Mesendoderm (in vitro differentiated cells): ENCODE results near the gene SMIM20.
A peak's percentile ranks its signal among the peaks of the same experiment; 100 is the strongest.

Experiments used
- DNase-seq: peaks from one replicate; pipeline ENCODE4 v3.0.0; 2013
- H2AK5ac ChIP-seq: 2 replicates; pipeline ENCODE4 v1.6.1; 2013; ENCODE audit warnings: low read length, inconsistent platforms
- H2BK120ac ChIP-seq: 2 replicates; pipeline ENCODE4 v1.6.1; 2013; ENCODE audit warnings: low read depth, mild to moderate bottlenecking, low read length, moderate library complexity, mixed read lengths
- H2BK15ac ChIP-seq: replicated peaks from 2 replicates; pipeline ENCODE4 v1.6.1; 2013; ENCODE audit warnings: low read depth, mild to moderate bottlenecking, moderate library complexity
- H2BK5ac ChIP-seq: 2 replicates; pipeline ENCODE4 v1.6.1; 2013; ENCODE audit warnings: low read length, inconsistent platforms
- H3K18ac ChIP-seq: 2 replicates; pipeline ENCODE4 v1.6.1; 2013; ENCODE audit warnings: mild to moderate bottlenecking, low read length, mixed read lengths
- H3K23ac ChIP-seq: one replicate; pipeline ENCODE4 v1.6.1; 2013; ENCODE audit warnings: low read length
- H3K27ac ChIP-seq: 2 replicates; pipeline ENCODE4 v1.5.1; 2013; ENCODE audit warnings: low read depth, mild to moderate bottlenecking, inconsistent platforms, low read length, moderate library complexity
- H3K27me3 ChIP-seq: 2 replicates; pipeline ENCODE4 v1.6.1; 2013; ENCODE audit warnings: low read length, control low read depth, mild to moderate bottlenecking, inconsistent platforms; ENCODE audit not compliant: insufficient read depth, poor library complexity
- H3K36me3 ChIP-seq: 2 replicates; pipeline ENCODE4 v1.6.1; 2013; ENCODE audit warnings: low read length, inconsistent platforms; ENCODE audit not compliant: control insufficient read depth, insufficient read depth
- H3K4ac ChIP-seq: one replicate; pipeline ENCODE4 v1.6.1; 2013; ENCODE audit warnings: low read depth, mild to moderate bottlenecking, low read length, moderate library complexity
- H3K4me1 ChIP-seq: 2 replicates; pipeline ENCODE4 v1.6.1; 2013; ENCODE audit warnings: low read depth, low read length, inconsistent platforms; ENCODE audit not compliant: control insufficient read depth
- H3K4me2 ChIP-seq: 2 replicates; pipeline ENCODE4 v1.6.1; 2013; ENCODE audit warnings: low read length
- H3K4me3 ChIP-seq: 2 replicates; pipeline ENCODE4 v1.5.1; 2013; ENCODE audit warnings: mild to moderate bottlenecking, low read length
- H3K56ac ChIP-seq: one replicate; pipeline ENCODE4 v1.6.1; 2013; ENCODE audit warnings: low read length
- H3K79me1 ChIP-seq: 2 replicates; pipeline ENCODE4 v1.6.1; 2013; ENCODE audit warnings: low read length, inconsistent platforms
- H3K79me2 ChIP-seq: 2 replicates; pipeline ENCODE4 v1.6.1; 2013; ENCODE audit warnings: mild to moderate bottlenecking, low read length; ENCODE audit not compliant: control insufficient read depth, insufficient read depth
- H3K9ac ChIP-seq: 2 replicates; pipeline ENCODE4 v1.6.1; 2013; ENCODE audit warnings: low read length, inconsistent platforms
- H4K5ac ChIP-seq: one replicate; pipeline ENCODE4 v1.6.1; 2013; ENCODE audit warnings: low read length
- H4K8ac ChIP-seq: one replicate; pipeline ENCODE4 v1.6.1; 2013; ENCODE audit warnings: low read depth, mild to moderate bottlenecking, control low read depth, low read length, moderate library complexity
- WGBS: extraction: QIAGEN DNeasy Blood & Tissue Kit; methylation state at CpG from one replicate; pipeline ENCODE4 v1.1.7; 2013; ENCODE audit warnings: low lambda C conversion rate, missing lambda C conversion rate; ENCODE audit not compliant: insufficient coverage; ENCODE audit errors: extremely low coverage; 5-methylcytosine and 5-hydroxymethylcytosine counted together

The SMIM20 gene

GRCh38 chr4:25939330-25939729 is 25.3 kb downstream of the SMIM20 start:
- DNase-seq = no peak
- H3K27me3 ChIP-seq = no peaks in the 10 kb centered on the region
- no peak overlapping the region for H3K18ac ChIP-seq
- H4K8ac ChIP-seq = no peak overlapping the region
- no peak overlapping the region for H2BK120ac ChIP-seq
- no peak overlapping the region for H2BK15ac ChIP-seq
- H3K23ac ChIP-seq = no peak overlapping the region
- no peaks in the 10 kb centered on the region for H3K79me2 ChIP-seq
- no peak overlapping the region for H2BK5ac ChIP-seq
- no peak overlapping the region for H2AK5ac ChIP-seq
- no peaks in the 10 kb centered on the region for H3K4me1 ChIP-seq
- H3K36me3 ChIP-seq = no peaks in the 10 kb centered on the region
- WGBS = no CpG with 5 or more reads among the region's 4 CpGs
- no peak overlapping the region for H3K56ac ChIP-seq
- H3K27ac ChIP-seq = no peak overlapping the region
- H4K5ac ChIP-seq = no peak overlapping the region
- H3K4ac ChIP-seq = no peak overlapping the region
- no peak overlapping the region for H3K4me3 ChIP-seq
- H3K9ac ChIP-seq = no peak overlapping the region
- no peak overlapping the region for H3K4me2 ChIP-seq
- H3K79me1 ChIP-seq = no peaks in the 10 kb centered on the region

- Histone ChIP-seq H3K23ac (no peak overlapping the region), H2AK5ac (no peak overlapping the region), H3K79me1 (no peaks in the 10 kb centered on the region), H3K4me1 (no peaks in the 10 kb centered on the region), H4K5ac (peak overlapping the region; percentile 66), H3K4me2 (no peak overlapping the region), H3K27me3 (no peaks in the 10 kb centered on the region), H3K4me3 (no peak overlapping the region), H3K9ac (no peak overlapping the region), H3K56ac (no peak overlapping the region), H2BK5ac (no peak overlapping the region), H2BK120ac (no peak overlapping the region), H3K27ac (no peak overlapping the region), H2BK15ac (no peak overlapping the region), H3K18ac (no peak overlapping the region), H4K8ac (no peak overlapping the region), H3K79me2 (no peaks in the 10 kb centered on the region), H3K4ac (no peak overlapping the region), H3K36me3 (no peaks in the 10 kb centered on the region)
- no peak for DNase-seq
- no CpG with 5 or more reads among the region's 3 CpGs for WGBS
Measured at GRCh38 chr4:25941457-25942221, 27.6 kb downstream of the SMIM20 start.

- no peak overlapping the region for H4K5ac ChIP-seq
- no peak overlapping the region for H3K27ac ChIP-seq
- DNase-seq = no peak
- no peak overlapping the region for H2AK5ac ChIP-seq
- H3K79me1 ChIP-seq = no peaks in the 10 kb centered on the region
- no peak overlapping the region for H3K4me3 ChIP-seq
- no peak overlapping the region for H3K56ac ChIP-seq
- no peaks in the 10 kb centered on the region for H3K4me1 ChIP-seq
- no peaks in the 10 kb centered on the region for H3K79me2 ChIP-seq
- no peaks in the 10 kb centered on the region for H3K36me3 ChIP-seq
- no peak overlapping the region for H3K4me2 ChIP-seq
- no peak overlapping the region for H2BK120ac ChIP-seq
- H4K8ac ChIP-seq = no peak overlapping the region
- no peak overlapping the region for H3K9ac ChIP-seq
- no peak overlapping the region for H3K23ac ChIP-seq
- H2BK5ac ChIP-seq = no peak overlapping the region
- H3K18ac ChIP-seq = no peak overlapping the region
- no peak overlapping the region for H2BK15ac ChIP-seq
- H3K27me3 ChIP-seq = no peaks in the 10 kb centered on the region
- H3K4ac ChIP-seq = no peak overlapping the region
Measured at GRCh38 chr4:25943312-25943711, 29.3 kb downstream of the SMIM20 start.

DNA sequence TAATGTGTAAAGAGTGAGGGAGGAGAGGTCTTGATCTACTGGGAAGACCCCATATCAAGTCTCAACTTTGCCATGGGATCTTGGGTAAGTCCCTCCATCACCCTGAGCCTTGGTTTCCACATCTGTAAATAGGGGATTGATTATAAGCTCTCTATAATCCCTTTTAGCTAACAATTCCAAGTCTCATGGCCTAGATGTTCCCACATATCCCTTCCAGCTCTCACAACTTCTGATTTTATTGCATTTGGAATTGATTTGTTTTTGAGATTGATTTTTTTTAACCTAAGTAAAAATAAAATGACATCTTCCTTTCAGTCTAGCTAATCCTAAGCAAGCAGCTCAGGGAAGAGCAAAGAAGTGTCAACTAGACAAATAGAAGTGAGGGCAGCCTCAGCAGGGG is 29.8 kb downstream of the SMIM20 start:
- no peak overlapping the region for H2AK5ac ChIP-seq
- no peak overlapping the region for H3K27ac ChIP-seq
- no peak overlapping the region for H3K9ac ChIP-seq
- no peak overlapping the region for H2BK120ac ChIP-seq
- no peak overlapping the region for H2BK15ac ChIP-seq
- H3K4me1 ChIP-seq = no peaks in the 10 kb centered on the region
- no peak overlapping the region for H4K8ac ChIP-seq
- no peaks in the 10 kb centered on the region for H3K79me2 ChIP-seq
- no peak overlapping the region for H3K56ac ChIP-seq
- no peak for DNase-seq
- no peaks in the 10 kb centered on the region for H3K27me3 ChIP-seq
- no peak overlapping the region for H3K4me2 ChIP-seq
- no peak overlapping the region for H3K4me3 ChIP-seq
- no peak overlapping the region for H3K4ac ChIP-seq
- no peak overlapping the region for H3K18ac ChIP-seq
- H3K23ac ChIP-seq = no peak overlapping the region
- no peaks in the 10 kb centered on the region for H3K36me3 ChIP-seq
- H3K79me1 ChIP-seq = no peaks in the 10 kb centered on the region
- no peak overlapping the region for H2BK5ac ChIP-seq
- no peak overlapping the region for H4K5ac ChIP-seq

DNA sequence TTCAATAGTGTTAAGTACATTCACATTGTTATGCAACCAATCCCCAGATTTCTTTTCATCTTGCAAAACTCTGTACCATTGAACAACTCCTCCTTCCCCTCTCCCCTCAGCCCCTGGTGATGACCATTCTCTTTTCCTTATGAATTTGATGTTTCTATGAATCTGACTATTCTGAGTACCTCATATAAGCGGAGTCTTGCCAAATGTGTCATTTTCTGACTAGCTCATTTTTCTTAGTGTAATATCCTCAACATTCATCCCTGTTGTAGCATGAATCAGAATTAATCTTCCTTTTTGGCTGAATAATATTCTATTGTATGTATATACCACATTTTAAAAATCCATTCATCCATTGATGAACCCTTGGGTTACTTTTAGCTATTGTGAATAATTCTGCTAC is 34.0 kb downstream of the SMIM20 start:
- no peak overlapping the region for H2BK15ac ChIP-seq
- H3K56ac ChIP-seq = no peak overlapping the region
- H3K4me2 ChIP-seq = no peak overlapping the region
- no peak overlapping the region for H4K5ac ChIP-seq
- no CpG with 5 or more reads among the region's 1 CpG for WGBS
- no peak overlapping the region for H3K4me3 ChIP-seq
- peaks cover 8% of the 10 kb centered on the region for H3K4me1 ChIP-seq
- no peak overlapping the region for H3K27ac ChIP-seq
- no peak overlapping the region for H2AK5ac ChIP-seq
- H2BK120ac ChIP-seq = no peak overlapping the region
- no peaks in the 10 kb centered on the region for H3K27me3 ChIP-seq
- no peaks in the 10 kb centered on the region for H3K79me1 ChIP-seq
- no peaks in the 10 kb centered on the region for H3K79me2 ChIP-seq
- DNase-seq = no peak
- no peak overlapping the region for H3K23ac ChIP-seq
- no peak overlapping the region for H3K4ac ChIP-seq
- no peak overlapping the region for H2BK5ac ChIP-seq
- H3K18ac ChIP-seq = no peak overlapping the region
- H3K36me3 ChIP-seq = no peaks in the 10 kb centered on the region
- no peak overlapping the region for H3K9ac ChIP-seq
- no peak overlapping the region for H4K8ac ChIP-seq

DNA sequence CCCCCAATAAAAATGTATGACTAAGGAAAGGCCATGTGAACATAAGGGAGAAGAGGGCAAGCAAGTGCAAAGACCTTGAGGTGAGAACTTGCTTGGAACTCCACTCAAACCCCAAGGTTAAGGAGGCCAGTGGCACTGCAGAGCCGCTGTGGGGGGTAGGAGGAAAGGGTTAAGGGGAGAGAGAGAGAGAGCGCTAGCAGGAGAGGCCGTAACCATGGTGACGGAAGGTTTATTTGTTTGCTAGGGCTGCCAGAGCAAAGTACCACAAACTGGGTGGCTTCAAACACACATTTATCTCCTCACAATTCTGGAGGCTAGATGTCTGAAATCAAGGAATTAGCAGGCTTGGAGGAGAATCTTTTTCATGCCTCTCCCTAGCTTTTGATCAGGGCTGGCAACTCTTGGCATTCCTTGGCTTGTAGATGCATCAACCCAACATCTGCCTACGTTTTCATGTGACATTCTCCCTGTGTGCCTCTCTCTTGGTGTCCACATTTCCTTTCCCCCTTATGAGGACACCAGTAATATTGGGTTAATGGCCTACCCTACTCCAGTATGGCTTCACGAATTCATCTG is 35.2 kb downstream of the SMIM20 start:
- H3K27ac ChIP-seq = no peak overlapping the region
- H3K79me1 ChIP-seq = no peaks in the 10 kb centered on the region
- no peak overlapping the region for H2BK15ac ChIP-seq
- H3K4me1 ChIP-seq = peaks cover 11% of the 10 kb centered on the region
- H4K5ac ChIP-seq = no peak overlapping the region
- no peak overlapping the region for H3K56ac ChIP-seq
- H3K18ac ChIP-seq = no peak overlapping the region
- no peaks in the 10 kb centered on the region for H3K79me2 ChIP-seq
- WGBS = no CpG with 5 or more reads among the region's 6 CpGs
- H2BK120ac ChIP-seq = no peak overlapping the region
- H4K8ac ChIP-seq = no peak overlapping the region
- no peak overlapping the region for H2BK5ac ChIP-seq
- H3K4me3 ChIP-seq = no peak overlapping the region
- no peak overlapping the region for H2AK5ac ChIP-seq
- H3K36me3 ChIP-seq = no peaks in the 10 kb centered on the region
- H3K4me2 ChIP-seq = no peak overlapping the region
- DNase-seq = peak; percentile 93
- H3K9ac ChIP-seq = no peak overlapping the region
- no peak overlapping the region for H3K4ac ChIP-seq
- no peaks in the 10 kb centered on the region for H3K27me3 ChIP-seq
- H3K23ac ChIP-seq = no peak overlapping the region
